ENCODE measurements around the gene ZNF511. TPM values are rescaled to one million over a fixed set of nuclear protein-coding genes. Genes with fewer than 3 reads are reported as not detected.

ZNF511 gene
- total and polyA plus RNA-seq, 9 of the 15 experiments (the other 6 are each of a cell fraction or from before 2014, with no cell fraction given), result 0.61 to 69.3 (median 40.1) TPM

- TF ChIP-seq TRIM24 (IDR thresholded peaks at IDR 0.05), result no peak
- no peak for TF ChIP-seq ZNF511 (CRISPR knock-in tag; IDR thresholded peaks at IDR 0.05)
- TF ChIP-seq ZNF384 (IDR thresholded peaks at IDR 0.05; ENCODE audit: low read depth, low read length), result no peak
- peak; percentile 38; the same call in 1 of the 2 replicates for TF ChIP-seq PHF8 (IDR thresholded peaks at IDR 0.05; ENCODE audit: borderline replicate concordance, low read length)
- TF ChIP-seq CBFA2T2 (conservative IDR thresholded peaks at IDR 0.05), result no peak
- no peak for TF ChIP-seq CREB3 (tag; conservative IDR thresholded peaks at IDR 0.05; ENCODE audit: low read depth)
- TF ChIP-seq CREM (IDR thresholded peaks at IDR 0.05; ENCODE audit: low read depth), result peak; percentile 73
- peak; percentile 59 for TF ChIP-seq BCOR (IDR thresholded peaks at IDR 0.05)
- no peak for TF ChIP-seq C11orf30 (IDR thresholded peaks at IDR 0.05; ENCODE audit: low read depth)
- peak; percentile 54; the same call in 1 of the 2 replicates for TF ChIP-seq STAG1 (CRISPR knock-in tag; IDR thresholded peaks at IDR 0.05; ENCODE audit: borderline replicate concordance)
- no peak for TF ChIP-seq KAT2B (IDR thresholded peaks at IDR 0.05; ENCODE audit: low read depth, low read length)
- no peak for TF ChIP-seq ZNF609 (CRISPR knock-in tag; IDR thresholded peaks at IDR 0.05; ENCODE audit: borderline replicate concordance)
- TF ChIP-seq TCFL5 (CRISPR knock-in tag; conservative IDR thresholded peaks at IDR 0.05), result no peak
- TF ChIP-seq TBL1XR1 (IDR thresholded peaks at IDR 0.05; ENCODE audit: low read length in 2 of 2), result 0 out of 4 replicates have a peak, but pooled peaks of 1 of the 2 experiments have one; percentile 22
- no peak for TF ChIP-seq ZSCAN32 (CRISPR knock-in tag; IDR thresholded peaks at IDR 0.05)
- no peak for TF ChIP-seq NFIX (CRISPR knock-in tag; IDR thresholded peaks at IDR 0.05; ENCODE audit: low read depth)
- TF ChIP-seq GATAD2A (IDR thresholded peaks at IDR 0.05), result no peak
- no peak for TF ChIP-seq SPI1 (IDR thresholded peaks at IDR 0.05; ENCODE audit: borderline replicate concordance, low read depth, low read length)
- no peak for TF ChIP-seq PRMT5 (CRISPR knock-in tag; IDR thresholded peaks at IDR 0.05)
- TF ChIP-seq CBX2 (IDR thresholded peaks at IDR 0.05; ENCODE audit: insufficient read depth, low read length, poor library complexity, severe bottlenecking), result no peak
- no peak for TF ChIP-seq HEY1 (CRISPR knock-in tag; IDR thresholded peaks at IDR 0.05; ENCODE audit: borderline replicate concordance)
- no peak for TF ChIP-seq KDM4B (IDR thresholded peaks at IDR 0.05; ENCODE audit: borderline replicate concordance in 2 of 2, low read depth in 1 of 2)
These were observed 9.9 kb downstream of the ZNF511 start (continued) for GRCh38 chr10:133318494-133319127.

All from K562 (cell line).